Sigmoid colon (tissue), 4 donors: ENCODE data around the gene LEMD3.

Experiments
- CTCF ChIP-seq, 4 experiments: fragments of 450-650 bp in 3 of 4; fragments of 200-600 bp in 1 of 4; IDR thresholded peaks; one replicate each; pipeline ENCODE4 v1.5.1; 2016 to 2019; ENCODE audit warnings: antibody characterized with exemption in 4 of 4, mild to moderate bottlenecking in 3 of 4, moderate library complexity in 2 of 4
- EP300 ChIP-seq, 4 donors: sonication (generic); formaldehyde crosslinking; IDR thresholded peaks; one replicate each; pipeline ENCODE4 v1.6.1; 2017; ENCODE audit warnings: antibody characterized with exemption in 4 of 4
- POLR2A ChIP-seq, 2 donors: fragments of 450-650 bp; IDR thresholded peaks; one replicate each; pipeline ENCODE4 v1.6.1; 2016; ENCODE audit warnings: antibody characterized with exemption in 2 of 2, mild to moderate bottlenecking in 2 of 2, moderate library complexity in 2 of 2

- TF ChIP-seq POLR2A (IDR thresholded peaks at IDR 0.05) (no peak), EP300 (IDR thresholded peaks at IDR 0.05) (no peak), CTCF (IDR thresholded peaks at IDR 0.05) (no peak)
Observed at GRCh38 chr12:65121049-65121955, 48.1 kb upstream of the LEMD3 start, which contains the start of gene WIF1.
